ENCODE data around the gene PHTF2.

DNA sequence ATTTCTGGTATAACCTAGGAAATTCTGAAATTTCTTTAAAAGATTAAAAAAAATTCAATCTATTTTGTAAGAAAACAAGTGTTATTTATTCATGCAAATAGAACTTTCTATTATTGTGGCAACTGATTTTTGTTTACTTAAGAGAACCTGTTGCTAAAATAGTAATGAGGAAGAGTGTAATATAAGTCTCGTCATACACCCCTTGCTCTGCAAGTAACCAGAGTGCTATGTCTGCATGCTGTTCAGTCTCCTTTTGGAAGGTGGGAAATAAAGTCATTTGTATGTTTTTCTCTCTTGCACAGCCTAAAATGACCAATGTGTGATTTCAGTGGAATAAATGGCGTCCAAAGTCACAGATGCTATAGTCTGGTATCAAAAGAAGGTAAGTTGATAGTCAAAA lies 41.3 kb downstream of the PHTF2 start:
- no peak for TF ChIP-seq ZSCAN16 (tag by site-specific recombination; IDR thresholded peaks at IDR 0.05)
- TF ChIP-seq, protein P1, sequence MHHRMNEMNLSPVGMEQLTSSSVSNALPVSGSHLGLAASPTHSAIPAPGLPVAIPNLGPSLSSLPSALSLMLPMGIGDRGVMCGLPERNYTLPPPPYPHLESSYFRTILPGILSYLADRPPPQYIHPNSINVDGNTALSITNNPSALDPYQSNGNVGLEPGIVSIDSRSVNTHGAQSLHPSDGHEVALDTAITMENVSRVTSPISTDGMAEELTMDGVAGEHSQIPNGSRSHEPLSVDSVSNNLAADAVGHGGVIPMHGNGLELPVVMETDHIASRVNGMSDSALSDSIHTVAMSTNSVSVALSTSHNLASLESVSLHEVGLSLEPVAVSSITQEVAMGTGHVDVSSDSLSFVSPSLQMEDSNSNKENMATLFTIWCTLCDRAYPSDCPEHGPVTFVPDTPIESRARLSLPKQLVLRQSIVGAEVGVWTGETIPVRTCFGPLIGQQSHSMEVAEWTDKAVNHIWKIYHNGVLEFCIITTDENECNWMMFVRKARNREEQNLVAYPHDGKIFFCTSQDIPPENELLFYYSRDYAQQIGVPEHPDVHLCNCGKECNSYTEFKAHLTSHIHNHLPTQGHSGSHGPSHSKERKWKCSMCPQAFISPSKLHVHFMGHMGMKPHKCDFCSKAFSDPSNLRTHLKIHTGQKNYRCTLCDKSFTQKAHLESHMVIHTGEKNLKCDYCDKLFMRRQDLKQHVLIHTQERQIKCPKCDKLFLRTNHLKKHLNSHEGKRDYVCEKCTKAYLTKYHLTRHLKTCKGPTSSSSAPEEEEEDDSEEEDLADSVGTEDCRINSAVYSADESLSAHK (tag by site-specific recombination; IDR thresholded peaks at IDR 0.05), result no peak
